Activated CD4-positive, alpha-beta T cell treated with anti-CD3 and anti-CD28 coated beads, Interleukin-2, amount 10 ng/mL, durations not matched to agents 7 days and 5 days (primary cell): Measurements from ENCODE around the gene ARL3. TPM values are rescaled to one million over a fixed set of nuclear protein-coding genes. Genes with fewer than 3 reads are reported as not detected.
"Not testable (repeated sequence)": the region's sequence is repeated elsewhere in the genome, so short reads cannot be mapped to it uniquely, and the experiment has no call there.

Experiments used
- CTCF ChIA-PET: fragments of 350-600 bp; sonication (Branson Sonifier 250); formaldehyde crosslinking; loops from one replicate; lab custom pipeline; 2021; ENCODE audit warnings: antibody characterized with exemption; lab: Charles Lee
- POLR2A ChIA-PET: fragments of 350-600 bp; sonication (Branson Sonifier 250); formaldehyde crosslinking; loops from one replicate; lab custom pipeline; 2021; ENCODE audit warnings: antibody characterized with exemption; lab: Charles Lee
- DNase-seq: peaks from one replicate; pipeline ENCODE4 v3.0.0-alpha.2; 2020
- H3K27ac Mint-ChIP-seq: one replicate; pipeline ENCODE4 v1.8.0; 2021; ENCODE audit warnings: mild to moderate bottlenecking, moderate library complexity, mixed read lengths
- H3K27me3 Mint-ChIP-seq: one replicate; pipeline ENCODE4 v1.8.0; 2021; ENCODE audit warnings: mixed read lengths
- H3K36me3 Mint-ChIP-seq: one replicate; pipeline ENCODE4 v1.8.0; 2021; ENCODE audit warnings: low read depth, mixed read lengths
- H3K4me1 Mint-ChIP-seq: one replicate; pipeline ENCODE4 v1.8.0; 2021; ENCODE audit warnings: mixed read lengths
- H3K4me3 Mint-ChIP-seq: one replicate; pipeline ENCODE4 v1.8.0; 2021; ENCODE audit warnings: mild to moderate bottlenecking, moderate library complexity, mixed read lengths
- H3K9me3 Mint-ChIP-seq: one replicate; pipeline ENCODE4 v1.8.0; 2021; ENCODE audit warnings: mixed read lengths
- total RNA-seq, 2 experiments: library from RNA; stranded (reverse); gene quantifications; one replicate each; pipeline ENCODE4 v1.2.3, GENCODE V29; 2021

Gene ARL3
- total RNA-seq, 2 experiments from 2014 or later = 4.4 to 5.0 TPM

GRCh38 chr10:102695401-102695800 is 18.8 kb downstream of the ARL3 start:
- peaks cover 18% of the 10 kb centered on the region for H3K36me3 Mint-ChIP-seq
- H3K9me3 Mint-ChIP-seq, CTCF ChIA-PET: not testable (repeated sequence)

GRCh38 chr10:102691285-102692066 is 22.7 kb downstream of the ARL3 start:
- POLR2A ChIA-PET = interaction anchor here (0.5 kb wide), 1 partner anchor 22 kb away, joined by 3 read pairs; no protein-coding TSS in a partner anchor
- H3K36me3 Mint-ChIP-seq = peaks cover 6% of the 10 kb centered on the region
- no peak for DNase-seq
- H3K4me3 Mint-ChIP-seq = no peak overlapping the region
- no peaks in the 10 kb centered on the region for H3K4me1 Mint-ChIP-seq
- H3K27me3 Mint-ChIP-seq = no peaks in the 10 kb centered on the region
- H3K27ac Mint-ChIP-seq = no peak overlapping the region
- H3K9me3 Mint-ChIP-seq = no peaks in the 10 kb centered on the region
- CTCF ChIA-PET = interaction anchor here (0.6 to 2.5 kb wide), 3 partner anchors 15 to 93 kb away, joined by 3 to 10 read pairs (median 3); no protein-coding TSS in a partner anchor

More at GRCh38 chr10:102695401-102695800, 18.8 kb downstream of the ARL3 start:
- H3K4me3 Mint-ChIP-seq, H3K27ac Mint-ChIP-seq, POLR2A ChIA-PET, H3K4me1 Mint-ChIP-seq, DNase-seq, H3K27me3 Mint-ChIP-seq: not testable (repeated sequence)

DNA sequence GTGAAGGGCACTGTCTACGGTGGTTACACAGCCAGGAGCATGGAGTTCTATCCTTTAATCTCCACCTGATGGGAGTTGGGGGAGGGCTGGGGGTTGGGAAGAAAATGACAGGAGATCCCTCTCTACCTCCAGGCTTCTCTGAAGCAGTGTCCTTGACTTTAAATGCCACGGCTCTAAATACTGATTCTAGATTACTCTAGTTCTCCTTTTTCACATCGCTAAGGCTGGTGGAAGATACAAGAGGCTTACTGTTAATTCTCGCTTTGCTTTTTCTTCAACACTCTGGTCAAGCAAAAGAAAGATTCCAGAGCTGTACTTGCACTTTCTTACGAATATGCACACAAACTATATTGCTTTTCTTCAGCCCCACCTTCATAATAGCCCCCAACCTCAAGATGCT is 30.5 kb downstream of the ARL3 start:
- peaks cover 16% of the 10 kb centered on the region for H3K4me1 Mint-ChIP-seq
- H3K4me3 Mint-ChIP-seq = no peak overlapping the region
- no peak for DNase-seq
- ChIA-PET CTCF (no interaction called here), POLR2A (no interaction called here)
- no peaks in the 10 kb centered on the region for H3K27me3 Mint-ChIP-seq
- no peaks in the 10 kb centered on the region for H3K9me3 Mint-ChIP-seq
- H3K27ac Mint-ChIP-seq = no peak overlapping the region
- peaks cover 12% of the 10 kb centered on the region for H3K36me3 Mint-ChIP-seq

DNA sequence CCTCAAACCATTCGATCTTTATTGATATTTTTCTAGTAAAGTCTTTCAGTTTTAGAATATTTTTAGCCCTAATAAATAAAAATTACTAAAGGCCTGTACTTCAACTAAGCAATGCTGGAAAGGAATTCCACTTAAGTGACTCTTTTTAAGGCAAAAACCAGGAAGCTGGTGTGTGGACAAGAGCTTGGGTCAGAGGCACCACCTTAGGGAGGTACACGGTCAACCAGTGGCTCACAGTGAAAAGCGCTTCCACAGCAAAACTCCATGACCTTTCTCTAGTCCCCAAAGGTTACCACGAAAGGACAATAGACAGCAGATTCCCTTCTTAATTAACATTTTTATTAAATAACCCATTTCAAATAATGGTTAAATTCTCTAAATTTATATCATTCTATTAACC is 31.2 kb downstream of the ARL3 start:
- Mint-ChIP-seq H3K36me3 (peaks cover 11% of the 10 kb centered on the region), H3K4me3 (no peak overlapping the region), H3K4me1 (peaks cover 19% of the 10 kb centered on the region), H3K9me3 (no peaks in the 10 kb centered on the region), H3K27me3 (no peaks in the 10 kb centered on the region), H3K27ac (no peak overlapping the region)
- no peak for DNase-seq
- ChIA-PET CTCF (interaction anchor here (0.5 kb wide), 1 partner anchor 221 kb away, joined by 3 read pairs; no protein-coding TSS in a partner anchor), POLR2A (no interaction called here)

- Mint-ChIP-seq H3K4me3 (no peak overlapping the region), H3K4me1 (peaks cover 19% of the 10 kb centered on the region), H3K27me3 (no peaks in the 10 kb centered on the region), H3K9me3 (no peaks in the 10 kb centered on the region), H3K36me3 (peaks cover 9% of the 10 kb centered on the region), H3K27ac (no peak overlapping the region)
- CTCF ChIA-PET = interaction anchor here (0.5 kb wide), 1 partner anchor 222 kb away, joined by 3 read pairs; no protein-coding TSS in a partner anchor
- DNase-seq = peak; percentile 30
- POLR2A ChIA-PET = no interaction called here
These were observed 31.8 kb downstream of the ARL3 start for GRCh38 chr10:102682416-102682815.

DNA sequence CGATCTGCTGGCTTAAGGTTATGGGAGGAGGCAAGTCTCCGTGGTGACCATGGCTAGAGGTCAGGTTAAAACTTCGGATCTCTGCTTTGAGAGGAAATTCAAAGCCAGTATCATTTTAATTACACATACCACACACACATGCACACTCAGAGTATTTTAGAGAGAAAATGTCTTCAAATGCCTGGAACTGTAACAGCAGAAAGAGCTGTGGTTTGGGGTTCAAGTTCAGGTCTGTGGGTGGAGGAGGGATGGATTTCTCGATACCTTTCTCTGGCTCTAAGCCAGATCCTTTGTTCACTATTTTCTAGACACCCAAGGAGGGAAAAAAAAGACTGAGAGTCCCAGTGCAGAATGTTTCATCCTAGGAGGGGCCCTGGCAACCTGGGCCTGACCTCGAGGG is 32.5 kb downstream of the ARL3 start:
- ChIA-PET CTCF (interaction anchor here (0.6 kb wide), 1 partner anchor 1028 kb away, joined by 5 read pairs; no protein-coding TSS in a partner anchor), POLR2A (no interaction called here)
- Mint-ChIP-seq H3K4me1 (peaks cover 22% of the 10 kb centered on the region), H3K36me3 (peaks cover 9% of the 10 kb centered on the region), H3K9me3 (no peaks in the 10 kb centered on the region), H3K27ac (peak overlapping the region; percentile 71), H3K27me3 (no peaks in the 10 kb centered on the region), H3K4me3 (no peak overlapping the region)
- DNase-seq = no peak

- no peak overlapping the region for H3K27ac Mint-ChIP-seq
- H3K27me3 Mint-ChIP-seq = no peaks in the 10 kb centered on the region
- H3K9me3 Mint-ChIP-seq = no peaks in the 10 kb centered on the region
- CTCF ChIA-PET = interaction anchor here (1.1 to 2.7 kb wide), 3 partner anchors 11 to 168 kb away, joined by 3 to 14 read pairs (median 3); no protein-coding TSS in a partner anchor
- peaks cover 41% of the 10 kb centered on the region for H3K4me1 Mint-ChIP-seq
- H3K36me3 Mint-ChIP-seq = peaks cover 12% of the 10 kb centered on the region
- POLR2A ChIA-PET = no interaction called here
- no peak for DNase-seq
- H3K4me3 Mint-ChIP-seq = no peak overlapping the region
These were observed 34.6 kb downstream of the ARL3 start for GRCh38 chr10:102679596-102679995.

DNA sequence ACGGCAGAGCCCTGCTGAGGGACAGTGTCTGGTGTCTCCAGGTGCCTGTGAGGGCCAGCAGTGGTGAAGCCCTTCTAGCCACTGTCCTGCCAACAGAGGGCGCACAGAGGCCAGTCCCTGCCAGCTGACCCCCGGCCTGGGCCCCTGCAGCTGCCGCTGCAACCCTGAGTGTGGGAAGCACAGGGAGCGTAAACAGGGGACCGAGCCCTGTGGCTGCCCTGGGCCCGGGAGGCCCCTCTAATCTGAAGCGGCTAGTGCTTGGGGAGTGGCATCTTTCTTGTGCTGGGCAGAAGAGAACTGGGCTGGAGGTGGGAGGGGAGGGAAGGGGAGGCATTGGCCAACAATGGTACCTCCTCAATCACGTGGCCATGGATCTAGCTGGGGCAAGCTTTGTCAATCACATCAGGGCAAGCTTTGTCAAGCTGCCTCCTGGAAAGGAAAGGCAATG is 35.3 kb downstream of the ARL3 start:
- Mint-ChIP-seq H3K36me3 (peaks cover 10% of the 10 kb centered on the region), H3K4me1 (peaks cover 48% of the 10 kb centered on the region), H3K27ac (no peak overlapping the region), H3K9me3 (no peaks in the 10 kb centered on the region), H3K4me3 (no peak overlapping the region), H3K27me3 (no peaks in the 10 kb centered on the region)
- no peak for DNase-seq
- ChIA-PET POLR2A (no interaction called here), CTCF (interaction anchor here (1.1 to 2.7 kb wide), 4 partner anchors 10 to 168 kb away, joined by 3 to 14 read pairs (median 4); no protein-coding TSS in a partner anchor)

DNA sequence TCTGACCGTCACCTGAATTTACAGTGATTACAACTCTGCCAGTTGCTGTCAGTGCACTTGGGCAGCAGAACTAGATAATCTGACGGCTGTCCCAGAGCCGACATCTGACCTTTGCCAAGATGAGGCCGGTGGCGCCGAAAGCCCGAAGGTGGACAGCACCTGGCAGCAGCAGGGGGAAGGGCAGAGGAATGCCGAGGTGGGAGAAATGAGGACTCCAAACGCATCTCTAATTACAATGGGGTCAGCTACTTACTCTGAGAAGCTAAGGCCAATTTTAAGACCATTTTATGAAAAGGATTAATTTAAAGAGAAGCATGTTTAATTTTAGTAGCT is 36.2 kb downstream of the ARL3 start:
- ChIA-PET CTCF (interaction anchor here (1.0 to 5.6 kb wide), 6 partner anchors 9 to 37 kb away, joined by 3 to 22 read pairs (median 6); partner anchors contain the start of genes ARL3, SFXN2 and TRIM8), POLR2A (no interaction called here)
- DNase-seq = no peak
- H3K36me3 Mint-ChIP-seq = peaks cover 8% of the 10 kb centered on the region
- H3K27ac Mint-ChIP-seq = no peak overlapping the region
- peaks cover 56% of the 10 kb centered on the region for H3K4me1 Mint-ChIP-seq
- H3K9me3 Mint-ChIP-seq = no peaks in the 10 kb centered on the region
- no peaks in the 10 kb centered on the region for H3K27me3 Mint-ChIP-seq
- no peak overlapping the region for H3K4me3 Mint-ChIP-seq

DNA sequence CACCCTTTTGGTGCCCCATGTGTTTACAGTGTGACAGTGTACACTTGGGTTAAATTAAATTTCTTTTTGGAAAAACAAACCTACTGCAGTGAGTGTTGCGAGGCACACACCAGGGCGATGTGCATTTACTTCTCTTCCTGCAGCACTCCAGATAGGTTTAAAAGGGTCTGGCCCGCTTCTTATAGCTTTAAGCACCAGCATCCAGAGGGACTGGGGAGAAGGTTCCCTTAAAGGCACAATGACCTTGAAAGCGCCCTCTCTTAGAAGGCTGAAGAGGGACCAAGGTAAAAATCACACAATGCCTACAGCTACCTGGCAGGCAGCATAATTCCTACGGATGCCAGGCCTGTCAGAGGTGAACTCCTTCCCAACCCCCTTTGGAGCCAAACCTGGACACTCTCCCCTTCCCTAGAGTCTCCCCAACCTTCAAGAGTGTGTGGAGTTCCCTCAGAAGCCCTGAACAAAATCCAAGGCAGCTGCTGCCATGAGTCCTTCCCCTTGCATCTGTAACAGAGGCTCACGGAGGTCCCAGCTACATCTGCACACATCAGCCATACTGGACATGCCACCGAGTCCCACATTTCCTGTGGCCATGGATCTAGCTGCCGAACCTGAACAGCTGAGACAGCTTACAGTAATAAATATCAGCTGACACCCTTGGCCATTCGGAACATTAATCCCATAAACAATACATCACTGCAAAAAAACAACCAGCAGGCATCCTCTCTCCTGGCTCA is 36.7 kb downstream of the ARL3 start:
- no peak for DNase-seq
- POLR2A ChIA-PET = no interaction called here
- peaks cover 60% of the 10 kb centered on the region for H3K4me1 Mint-ChIP-seq
- H3K36me3 Mint-ChIP-seq = peaks cover 8% of the 10 kb centered on the region
- no peaks in the 10 kb centered on the region for H3K9me3 Mint-ChIP-seq
- no peak overlapping the region for H3K27ac Mint-ChIP-seq
- CTCF ChIA-PET = interaction anchor here (1.0 to 5.6 kb wide), 8 partner anchors 8 to 37 kb away, joined by 3 to 22 read pairs (median 6); partner anchors contain the start of genes ARL3, SFXN2 and TRIM8
- no peak overlapping the region for H3K4me3 Mint-ChIP-seq
- H3K27me3 Mint-ChIP-seq = no peaks in the 10 kb centered on the region

- Mint-ChIP-seq H3K27ac (no peak overlapping the region), H3K36me3 (peaks cover 4% of the 10 kb centered on the region), H3K27me3 (no peaks in the 10 kb centered on the region), H3K4me1 (peaks cover 52% of the 10 kb centered on the region), H3K9me3 (no peaks in the 10 kb centered on the region), H3K4me3 (no peak overlapping the region)
- DNase-seq = no peak
- ChIA-PET POLR2A (interaction anchor here (0.7 kb wide), 1 partner anchor 16 kb away, joined by 14 read pairs; no protein-coding TSS in a partner anchor), CTCF (interaction anchor here (0.7 to 5.6 kb wide), 8 partner anchors 10 to 38 kb away, joined by 3 to 22 read pairs (median 4); partner anchors contain the start of genes ARL3, SFXN2 and TRIM8)
These were observed 37.5 kb downstream of the ARL3 start for GRCh38 chr10:102676534-102677315.
